Activated naive CD4-positive, alpha-beta T cell treated with anti-CD3 and anti-CD28 coated beads for 36 hours (primary cell): ENCODE results near the gene CCDC192. TPM values are rescaled to one million over a fixed set of nuclear protein-coding genes. Genes with fewer than 3 reads are reported as not detected.
A peak's percentile ranks its signal among the peaks of the same experiment; 100 is the strongest.

Experiments
- CTCF ChIA-PET: fragments of 350-600 bp; sonication (Branson Sonifier 250); formaldehyde crosslinking; loops from one replicate; lab custom pipeline; 2021; ENCODE audit warnings: antibody characterized with exemption; lab: Charles Lee
- DNase-seq: peaks from one replicate; pipeline ENCODE4 v3.0.0-alpha.2; 2020
- H3K27ac Mint-ChIP-seq: one replicate; pipeline ENCODE4 v1.8.0; 2021; ENCODE audit warnings: mild to moderate bottlenecking, mixed read lengths
- H3K27me3 Mint-ChIP-seq: one replicate; pipeline ENCODE4 v1.8.0; 2021; ENCODE audit warnings: low read depth, mixed read lengths
- H3K36me3 Mint-ChIP-seq: one replicate; pipeline ENCODE4 v1.8.0; 2021; ENCODE audit warnings: low read depth, mixed read lengths
- H3K4me1 Mint-ChIP-seq: one replicate; pipeline ENCODE4 v1.8.0; 2021; ENCODE audit warnings: low read depth, mixed read lengths
- H3K4me3 Mint-ChIP-seq: one replicate; pipeline ENCODE4 v1.8.0; 2021; ENCODE audit warnings: mild to moderate bottlenecking, moderate library complexity, mixed read lengths
- H3K9me3 Mint-ChIP-seq: one replicate; pipeline ENCODE4 v1.8.0; 2021; ENCODE audit warnings: mixed read lengths
- intact Hi-C: fragments of 100-400 bp; cut with micrococcal nuclease; formaldehyde crosslinking; loops from one replicate; pipeline ENCODE4 v1.15.1; 2023
- total RNA-seq, 2 experiments: library from RNA; stranded (reverse); gene quantifications; one replicate each; pipeline ENCODE4 v1.2.3, GENCODE V29; 2021

CCDC192 gene
- total RNA-seq, 2 experiments from 2014 or later = not detected

DNA sequence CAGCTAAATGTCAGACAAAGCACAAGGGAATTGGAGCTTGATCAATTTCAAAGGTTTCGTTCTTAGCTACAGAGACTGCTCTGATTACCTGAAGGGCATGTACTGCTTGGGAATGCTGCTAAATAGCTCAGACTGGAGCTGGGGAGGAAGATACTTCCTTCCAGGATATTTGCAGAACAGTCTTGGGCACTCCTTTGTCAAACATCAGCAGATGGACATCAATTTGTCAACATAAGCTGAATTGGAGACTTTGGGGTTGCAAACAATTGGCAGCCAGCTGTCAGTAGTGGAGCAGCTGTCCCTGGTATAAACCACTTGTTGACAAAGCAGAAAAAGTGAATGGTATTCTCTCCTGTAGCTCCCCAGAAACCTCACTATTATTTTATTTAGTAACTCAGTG lies 182.0 kb downstream of the CCDC192 start:
- H3K4me1 Mint-ChIP-seq = no peaks in the 10 kb centered on the region
- no peak for DNase-seq
- H3K9me3 Mint-ChIP-seq = no peaks in the 10 kb centered on the region
- CTCF ChIA-PET = interaction anchor here (0.6 to 1.0 kb wide), 2 partner anchors 10 to 1329 kb away, joined by 3 to 4 read pairs; no protein-coding TSS in a partner anchor
- no peaks in the 10 kb centered on the region for H3K27me3 Mint-ChIP-seq
- no peaks in the 10 kb centered on the region for H3K36me3 Mint-ChIP-seq
- no peak overlapping the region for H3K4me3 Mint-ChIP-seq
- H3K27ac Mint-ChIP-seq = no peak overlapping the region
- intact Hi-C loops = no loop called here

DNA sequence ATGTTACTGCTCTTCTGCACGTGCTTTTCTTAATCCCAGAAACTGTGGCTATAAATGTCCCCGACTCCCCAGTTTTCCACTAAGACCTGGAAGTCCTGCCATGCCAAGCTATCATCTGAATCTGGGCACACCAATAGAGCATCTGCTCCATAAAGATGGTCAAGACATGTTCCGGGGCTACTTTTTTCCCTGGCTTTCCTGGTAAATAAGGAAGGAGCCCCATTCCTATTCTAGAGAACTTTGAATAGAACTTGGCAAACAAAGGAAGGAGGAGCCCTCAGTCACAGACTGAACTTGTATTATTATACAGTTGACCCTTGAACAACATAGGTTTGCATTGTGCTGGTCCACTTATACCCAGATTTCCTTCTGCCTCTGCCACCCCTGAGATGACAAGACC lies 182.9 kb downstream of the CCDC192 start:
- H3K4me1 Mint-ChIP-seq = no peaks in the 10 kb centered on the region
- CTCF ChIA-PET = no interaction called here
- no peaks in the 10 kb centered on the region for H3K9me3 Mint-ChIP-seq
- no peak overlapping the region for H3K4me3 Mint-ChIP-seq
- DNase-seq = no peak
- intact Hi-C loops = no loop called here
- no peaks in the 10 kb centered on the region for H3K27me3 Mint-ChIP-seq
- no peak overlapping the region for H3K27ac Mint-ChIP-seq
- H3K36me3 Mint-ChIP-seq = no peaks in the 10 kb centered on the region

DNA sequence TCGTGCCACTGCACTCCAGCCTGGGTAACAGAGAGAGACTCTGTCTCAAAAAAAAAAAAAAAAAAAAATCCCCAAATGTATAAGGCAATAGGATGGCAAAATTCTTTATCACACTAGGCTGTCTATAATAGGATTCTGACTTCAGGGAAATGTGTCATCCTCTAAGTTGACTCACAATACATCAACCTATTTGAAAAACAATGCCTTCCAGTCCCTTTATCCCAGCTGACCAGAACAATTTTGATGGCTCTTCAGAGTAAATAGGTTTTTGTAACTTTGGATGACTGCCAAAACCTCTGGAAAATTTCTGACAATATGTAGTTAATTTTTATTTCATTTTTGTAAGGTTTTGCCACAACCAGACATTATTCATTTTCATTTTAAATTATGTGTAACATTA lies 184.1 kb downstream of the CCDC192 start:
- DNase-seq = no peak
- no peak overlapping the region for H3K27ac Mint-ChIP-seq
- H3K36me3 Mint-ChIP-seq = no peaks in the 10 kb centered on the region
- no peak overlapping the region for H3K4me3 Mint-ChIP-seq
- no peaks in the 10 kb centered on the region for H3K27me3 Mint-ChIP-seq
- intact Hi-C loops = no loop called here
- H3K4me1 Mint-ChIP-seq = no peaks in the 10 kb centered on the region
- H3K9me3 Mint-ChIP-seq = no peaks in the 10 kb centered on the region
- CTCF ChIA-PET = no interaction called here

DNA sequence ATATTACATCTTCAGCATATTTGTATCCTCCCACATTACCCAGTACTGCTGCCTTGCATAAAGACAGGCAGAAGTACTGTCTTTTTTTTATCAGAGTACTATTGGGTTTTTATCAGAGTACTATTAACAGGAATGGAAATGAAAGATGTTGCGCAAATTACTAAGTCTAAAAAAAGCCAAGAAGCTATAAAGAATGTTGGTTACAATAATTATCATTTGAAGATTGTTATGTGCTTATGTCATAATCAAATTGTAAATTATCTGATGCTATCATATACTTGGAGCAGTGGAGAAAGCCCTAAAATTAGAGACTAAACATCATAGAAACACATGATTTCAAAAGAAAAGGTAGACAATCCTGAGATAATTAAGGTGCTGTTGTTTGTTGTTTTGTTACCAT lies 188.8 kb downstream of the CCDC192 start:
- intact Hi-C loops = no loop called here
- CTCF ChIA-PET = interaction anchor here (0.7 kb wide), 1 partner anchor 58 kb away, joined by 3 read pairs; no protein-coding TSS in a partner anchor
- Mint-ChIP-seq H3K4me3 (no peak overlapping the region), H3K36me3 (no peaks in the 10 kb centered on the region), H3K9me3 (no peaks in the 10 kb centered on the region), H3K27me3 (no peaks in the 10 kb centered on the region), H3K27ac (no peak overlapping the region), H3K4me1 (no peaks in the 10 kb centered on the region)
- no peak for DNase-seq

DNA sequence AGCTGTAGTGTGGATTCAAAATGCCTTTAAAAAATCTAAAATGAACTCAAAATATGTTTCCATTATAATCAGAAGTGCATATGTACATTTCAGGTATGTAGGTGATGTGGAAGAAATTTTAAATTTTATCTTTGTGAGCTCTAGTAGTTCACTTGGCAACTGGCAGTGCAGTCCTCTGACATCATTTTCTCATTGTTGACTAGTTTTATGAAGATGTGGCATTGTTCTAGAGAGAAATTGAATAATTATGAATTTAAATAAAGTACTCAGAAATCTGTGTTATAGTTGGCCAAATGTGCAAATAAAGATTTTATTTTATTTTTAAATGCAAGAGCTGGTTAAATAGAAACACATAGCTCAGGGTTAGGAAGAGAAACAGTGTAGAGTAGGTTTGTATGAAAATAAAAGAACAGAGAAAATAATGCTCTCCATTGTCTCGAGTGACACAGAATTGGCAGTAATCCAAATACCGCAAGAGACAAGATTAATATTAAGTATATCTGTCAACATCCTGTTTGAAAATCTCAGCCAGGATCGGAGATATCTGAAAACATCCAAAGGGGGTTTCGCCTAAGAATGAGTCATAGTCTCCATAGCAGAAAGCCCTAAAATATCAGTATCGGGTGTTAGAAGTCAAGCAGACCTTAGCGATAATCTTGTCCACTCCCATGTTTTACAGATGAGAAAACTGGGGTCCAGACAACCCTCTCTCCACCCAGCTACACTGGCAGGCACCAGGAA lies 189.4 kb downstream of the CCDC192 start:
- DNase-seq = no peak
- H3K27me3 Mint-ChIP-seq = no peaks in the 10 kb centered on the region
- intact Hi-C loops = no loop called here
- H3K9me3 Mint-ChIP-seq = no peaks in the 10 kb centered on the region
- H3K4me1 Mint-ChIP-seq = no peaks in the 10 kb centered on the region
- CTCF ChIA-PET = no interaction called here
- no peaks in the 10 kb centered on the region for H3K36me3 Mint-ChIP-seq
- no peak overlapping the region for H3K4me3 Mint-ChIP-seq
- no peak overlapping the region for H3K27ac Mint-ChIP-seq

DNA sequence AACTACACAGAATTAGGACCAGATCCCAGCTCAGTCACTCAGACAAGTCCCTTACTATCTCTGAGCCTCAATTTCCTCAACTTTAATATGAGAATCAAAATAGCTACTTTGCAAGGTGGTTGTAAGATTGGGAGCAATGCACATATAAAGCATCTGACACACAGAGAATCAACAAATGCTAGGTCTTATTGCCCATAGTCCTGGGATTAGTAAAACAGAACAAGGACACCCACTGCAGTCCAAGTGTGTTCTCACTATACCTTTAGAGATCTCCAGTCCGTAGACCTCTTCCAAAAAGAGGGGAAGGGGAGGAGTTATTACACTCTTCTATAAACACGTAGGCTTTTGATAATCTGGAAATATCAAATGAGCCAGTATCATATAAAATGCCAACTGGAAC lies 190.0 kb downstream of the CCDC192 start:
- intact Hi-C loops = no loop called here
- Mint-ChIP-seq H3K9me3 (no peaks in the 10 kb centered on the region), H3K36me3 (no peaks in the 10 kb centered on the region), H3K27me3 (no peaks in the 10 kb centered on the region), H3K4me3 (no peak overlapping the region), H3K27ac (no peak overlapping the region), H3K4me1 (no peaks in the 10 kb centered on the region)
- CTCF ChIA-PET = no interaction called here
- no peak for DNase-seq

DNA sequence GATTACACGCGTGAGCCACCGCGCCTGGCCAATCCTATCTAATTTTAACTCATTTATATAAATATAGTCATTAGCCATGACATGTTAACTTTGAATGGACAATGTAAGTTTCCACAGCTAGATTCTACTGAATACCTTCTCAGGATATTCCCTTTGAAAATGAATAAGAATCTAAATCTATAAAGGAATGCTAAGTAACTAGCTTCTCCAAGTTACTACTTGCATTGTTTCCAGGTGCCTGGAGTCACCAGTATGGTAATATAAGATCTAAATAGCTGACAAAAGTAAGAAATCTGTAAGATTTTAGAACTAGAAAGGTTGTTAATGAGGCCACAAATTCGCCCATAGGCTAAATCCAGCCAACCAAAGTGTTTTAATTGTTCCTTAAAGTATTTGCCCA lies 191.3 kb downstream of the CCDC192 start:
- no peak overlapping the region for H3K27ac Mint-ChIP-seq
- CTCF ChIA-PET = interaction anchor here (0.7 kb wide), 1 partner anchor 266 kb away, joined by 3 read pairs; no protein-coding TSS in a partner anchor

DNA sequence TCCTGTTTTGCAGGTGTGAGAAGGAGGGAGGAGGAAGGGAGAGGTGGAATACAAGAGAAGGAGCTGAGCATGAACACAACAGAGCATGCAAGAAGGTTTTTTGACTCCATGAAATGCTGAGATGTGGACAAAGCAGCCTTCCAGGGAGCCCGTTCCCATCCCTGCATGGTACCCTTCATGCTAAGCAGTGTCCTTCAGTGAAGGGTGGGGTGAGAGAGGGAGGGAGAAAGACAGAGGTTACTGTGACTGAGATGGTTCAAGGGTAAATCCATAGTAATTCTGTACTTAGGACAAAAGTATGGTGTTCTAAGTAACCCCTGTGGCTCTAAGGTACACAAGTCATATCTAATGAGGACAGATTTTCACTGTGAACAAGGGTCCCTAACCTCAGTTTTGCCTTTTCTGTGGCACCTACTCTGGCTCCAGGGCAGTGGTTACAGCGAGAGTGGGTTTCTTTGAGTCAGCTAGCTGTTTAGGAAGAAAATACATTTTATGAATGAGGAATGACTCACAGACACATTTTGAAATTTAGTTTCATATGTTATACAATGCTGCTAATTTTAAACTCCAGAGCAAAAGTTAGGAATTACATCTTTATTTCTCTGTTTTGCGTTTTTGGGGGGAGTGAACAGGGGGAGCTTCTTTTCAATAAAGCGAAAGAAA lies 195.5 kb downstream of the CCDC192 start:
- intact Hi-C loops = no loop called here
- Mint-ChIP-seq H3K27me3 (no peaks in the 10 kb centered on the region), H3K27ac (no peak overlapping the region), H3K4me3 (no peak overlapping the region), H3K36me3 (no peaks in the 10 kb centered on the region), H3K9me3 (no peaks in the 10 kb centered on the region), H3K4me1 (peaks cover 2% of the 10 kb centered on the region)
- peak; percentile 29 for DNase-seq
- CTCF ChIA-PET = no interaction called here

More for the DNA sequence above, 191.3 kb downstream of the CCDC192 start:
- Mint-ChIP-seq H3K9me3 (no peaks in the 10 kb centered on the region), H3K4me3 (no peak overlapping the region), H3K27me3 (no peaks in the 10 kb centered on the region), H3K4me1 (peaks cover 2% of the 10 kb centered on the region), H3K36me3 (no peaks in the 10 kb centered on the region)
- intact Hi-C loops = no loop called here
- no peak for DNase-seq

DNA sequence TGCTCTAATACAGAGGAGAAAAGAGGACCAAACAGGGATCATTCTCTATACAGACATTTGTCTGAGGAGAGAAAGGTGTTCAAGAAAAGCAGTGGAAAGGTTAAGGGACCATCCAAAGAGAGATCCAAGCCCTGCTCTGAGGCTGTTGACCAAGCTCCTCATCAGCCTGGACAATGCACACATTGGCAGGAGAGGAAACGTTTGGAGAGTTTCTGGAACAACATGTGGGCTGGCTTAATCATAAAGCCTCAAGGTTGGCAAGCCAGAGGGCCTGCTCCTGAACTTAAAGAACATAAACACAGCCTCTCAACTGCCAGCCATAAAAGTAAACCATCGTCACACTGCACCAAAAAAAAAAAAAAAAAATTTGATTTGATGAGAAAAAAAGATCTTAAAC lies 196.0 kb downstream of the CCDC192 start:
- Mint-ChIP-seq H3K27ac (no peak overlapping the region), H3K9me3 (no peaks in the 10 kb centered on the region), H3K4me1 (peaks cover 2% of the 10 kb centered on the region), H3K4me3 (no peak overlapping the region), H3K27me3 (no peaks in the 10 kb centered on the region), H3K36me3 (no peaks in the 10 kb centered on the region)
- CTCF ChIA-PET = interaction anchor here (0.7 to 1.3 kb wide), 2 partner anchors 14 to 16 kb away, joined by 3 to 4 read pairs; no protein-coding TSS in a partner anchor
- DNase-seq = no peak
- intact Hi-C loops = no loop called here

DNA sequence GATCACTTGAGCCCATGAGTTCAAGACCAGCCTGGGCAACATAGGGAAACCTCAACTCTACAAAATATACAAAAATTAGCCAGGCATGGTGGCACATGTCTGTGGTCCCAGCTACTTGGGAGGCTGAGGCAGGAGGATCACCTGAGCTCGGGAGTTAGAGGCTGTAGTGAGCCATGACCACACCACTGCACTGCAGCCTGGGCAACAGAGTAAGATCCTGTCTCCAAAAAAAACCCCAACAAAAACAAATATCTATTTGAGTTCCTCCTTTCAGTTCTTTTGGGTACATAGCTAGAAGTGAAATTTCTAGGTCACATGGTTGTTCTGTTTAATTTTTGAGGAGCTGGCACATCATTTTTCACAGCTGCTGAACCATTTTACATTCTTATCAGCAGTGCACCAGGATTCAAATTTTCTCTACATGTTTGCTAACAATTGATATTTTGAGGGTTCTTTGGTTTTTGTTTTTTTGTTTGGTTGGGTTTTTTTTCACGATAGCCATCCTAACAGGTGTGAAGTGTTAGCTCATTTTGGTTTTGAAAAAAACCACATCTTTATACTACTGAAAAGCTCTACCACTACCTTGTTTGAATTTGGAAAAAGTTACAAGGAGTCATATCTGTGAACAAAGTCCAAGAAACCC lies 203.5 kb downstream of the CCDC192 start:
- H3K36me3 Mint-ChIP-seq = no peaks in the 10 kb centered on the region
- H3K9me3 Mint-ChIP-seq = no peaks in the 10 kb centered on the region
- CTCF ChIA-PET = no interaction called here
- no peaks in the 10 kb centered on the region for H3K4me1 Mint-ChIP-seq
- intact Hi-C loops = no loop called here
- no peak overlapping the region for H3K27ac Mint-ChIP-seq
- no peak for DNase-seq
- no peaks in the 10 kb centered on the region for H3K27me3 Mint-ChIP-seq
- H3K4me3 Mint-ChIP-seq = no peak overlapping the region

DNA sequence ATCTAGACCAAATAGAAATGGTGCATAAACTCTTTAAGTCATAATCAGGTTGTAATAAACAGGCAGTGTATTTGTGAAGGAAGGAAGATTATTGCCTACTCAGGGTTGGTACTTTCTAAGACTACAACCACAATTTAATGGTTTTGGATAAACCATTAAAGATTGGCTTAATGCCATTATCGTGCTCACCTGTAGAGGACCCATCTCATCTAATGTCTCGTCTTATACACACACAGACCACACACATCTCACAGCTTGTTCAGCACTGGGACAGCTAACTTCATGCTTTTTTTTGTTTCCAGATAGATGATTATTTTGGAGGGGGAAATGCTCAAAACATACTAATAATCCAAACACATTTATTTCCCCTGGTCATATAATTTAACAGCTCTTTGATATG lies 204.7 kb downstream of the CCDC192 start:
- H3K9me3 Mint-ChIP-seq = no peaks in the 10 kb centered on the region
- intact Hi-C loops = loop anchor here (2.0 kb wide), 1 partner anchor 175 kb away; the partner anchor contains the start of gene SLC12A2
- DNase-seq = no peak
- no peak overlapping the region for H3K27ac Mint-ChIP-seq
- H3K4me3 Mint-ChIP-seq = no peak overlapping the region
- H3K36me3 Mint-ChIP-seq = no peaks in the 10 kb centered on the region
- no peaks in the 10 kb centered on the region for H3K27me3 Mint-ChIP-seq
- CTCF ChIA-PET = no interaction called here
- no peaks in the 10 kb centered on the region for H3K4me1 Mint-ChIP-seq

DNA sequence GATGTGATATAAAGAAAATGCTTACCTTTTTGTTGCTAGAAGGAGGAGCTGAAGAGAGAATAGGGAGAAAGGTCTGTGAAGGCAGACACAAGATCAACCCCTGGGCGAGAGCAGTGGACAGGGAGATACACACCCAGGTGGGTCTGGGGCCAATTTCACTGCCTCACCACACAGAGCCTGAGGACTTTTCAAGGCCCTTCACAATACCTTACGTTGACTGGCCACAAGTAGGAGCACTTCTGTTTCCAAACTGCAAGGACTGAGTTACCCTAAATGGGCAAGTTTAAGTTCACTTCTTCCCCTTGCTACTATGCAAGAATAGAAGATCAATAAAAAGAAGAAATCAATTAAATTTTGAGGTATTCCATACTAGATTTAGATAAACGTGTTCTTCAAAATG lies 205.9 kb downstream of the CCDC192 start:
- no peak overlapping the region for H3K27ac Mint-ChIP-seq
- no peaks in the 10 kb centered on the region for H3K4me1 Mint-ChIP-seq
- H3K9me3 Mint-ChIP-seq = no peaks in the 10 kb centered on the region
- DNase-seq = peak; percentile 23
- intact Hi-C loops = loop anchor here (2.0 kb wide), 1 partner anchor 174 kb away; the partner anchor contains the start of gene SLC12A2
- H3K36me3 Mint-ChIP-seq = no peaks in the 10 kb centered on the region
- H3K4me3 Mint-ChIP-seq = no peak overlapping the region
- CTCF ChIA-PET = interaction anchor here (0.6 to 0.7 kb wide), 2 partner anchors 137 to 210 kb away, joined by 3 read pairs; no protein-coding TSS in a partner anchor
- H3K27me3 Mint-ChIP-seq = no peaks in the 10 kb centered on the region
